HG03442 (cell line): ENCODE data around the gene KCNMA1.
"Not testable (repeated sequence)": the region's sequence is repeated elsewhere in the genome, so short reads cannot be mapped to it uniquely, and the experiment has no call there.

Experiments
- ATAC-seq: cut with Tn5 transposase; IDR thresholded peaks from one replicate; pipeline ENCODE4 v1.9.1; 2021; ENCODE audit warnings: mild to moderate bottlenecking, moderate library complexity; ENCODE audit not compliant: unreplicated experiment

The KCNMA1 gene

GRCh38 chr10:77350711-77351119 lies 286.9 kb downstream of the KCNMA1 start:
- no peak for ATAC-seq

DNA sequence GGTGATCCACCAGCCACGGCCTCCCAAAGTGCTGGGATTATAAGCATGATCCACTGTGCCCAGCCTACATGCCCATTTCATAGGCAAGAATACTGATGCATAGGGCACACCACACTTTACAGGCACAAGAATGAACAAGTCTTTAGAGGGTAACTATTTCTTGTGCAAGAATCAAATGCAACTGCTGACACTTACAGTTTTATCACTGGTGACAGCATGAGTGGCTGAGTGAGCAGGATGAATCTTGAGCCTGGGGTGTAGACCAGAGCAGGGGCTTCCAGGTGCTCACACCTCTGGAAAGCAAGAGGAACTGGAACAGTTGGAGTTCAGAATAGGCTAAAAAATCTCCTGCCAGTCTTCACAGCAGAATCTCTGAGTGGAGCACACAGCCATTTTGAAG lies 287.5 kb downstream of the KCNMA1 start:
- no peak for ATAC-seq

DNA sequence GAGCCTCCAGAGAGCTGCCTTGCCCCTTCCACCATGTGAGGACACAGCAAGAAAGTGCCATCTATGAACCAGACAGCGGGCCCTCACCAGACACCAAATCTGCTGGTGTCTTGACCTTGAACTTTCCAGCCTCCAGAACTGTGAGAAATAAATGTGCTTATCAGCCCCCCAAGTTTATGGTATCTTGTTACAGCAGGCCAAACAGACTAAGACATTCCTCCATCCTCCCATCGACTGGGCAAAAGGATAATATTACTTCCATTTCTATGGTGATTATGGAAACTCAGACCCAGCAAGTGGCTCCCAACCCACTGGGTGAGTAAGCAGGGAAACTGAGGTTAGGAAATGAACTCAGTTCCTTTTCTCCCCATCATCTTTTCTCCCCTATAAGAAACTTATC lies 288.4 kb downstream of the KCNMA1 start:
- ATAC-seq: no peak

GRCh38 chr10:77348751-77349150 lies 288.9 kb downstream of the KCNMA1 start:
- no peak for ATAC-seq

- no peak for ATAC-seq
These were observed 289.5 kb downstream of the KCNMA1 start for GRCh38 chr10:77348082-77348481.

GRCh38 chr10:77347052-77347451 lies 290.6 kb downstream of the KCNMA1 start:
- ATAC-seq: no peak

GRCh38 chr10:77341055-77341454 lies 296.6 kb downstream of the KCNMA1 start:
- no peak for ATAC-seq

GRCh38 chr10:77339872-77340271 lies 297.7 kb downstream of the KCNMA1 start:
- not testable (repeated sequence) for ATAC-seq

GRCh38 chr10:77339166-77339565 lies 298.4 kb downstream of the KCNMA1 start:
- ATAC-seq: no peak

- no peak for ATAC-seq
These were observed 299.5 kb downstream of the KCNMA1 start for GRCh38 chr10:77338143-77338542.

- ATAC-seq: no peak
These were observed 303.1 kb downstream of the KCNMA1 start for GRCh38 chr10:77334501-77334900.

DNA sequence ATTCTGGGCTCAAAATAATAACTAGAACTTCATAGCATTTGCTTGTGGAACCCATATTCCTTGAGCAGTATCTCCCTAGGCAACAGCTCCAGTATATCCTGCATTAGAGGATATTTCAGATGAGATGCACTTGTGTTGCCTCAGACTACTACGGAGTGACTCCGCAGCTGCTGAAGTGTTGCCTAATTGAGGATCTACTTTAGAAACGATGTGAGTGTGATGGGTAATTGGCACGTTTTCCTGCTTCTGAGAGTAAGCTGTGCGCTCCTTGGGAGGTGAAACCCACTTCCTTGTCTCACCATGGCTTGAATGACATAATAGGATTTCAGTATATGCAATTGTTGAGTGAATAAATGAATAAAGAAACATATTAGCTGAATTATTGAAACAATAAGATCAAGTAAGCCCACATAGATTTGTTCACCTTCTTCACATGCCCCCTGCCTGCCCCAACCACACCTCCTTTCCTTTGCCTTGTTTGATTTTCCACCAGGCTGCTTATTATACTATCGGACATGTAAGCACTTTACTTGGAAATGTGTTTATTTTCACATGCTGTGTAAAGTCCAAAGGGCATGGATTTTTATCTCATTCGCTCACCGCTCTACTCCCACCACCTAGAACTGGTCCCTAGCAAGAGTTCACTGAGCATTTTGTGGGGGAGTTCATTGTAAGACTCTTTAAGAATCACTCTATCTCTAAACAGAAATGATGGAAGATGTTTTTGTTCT lies 303.8 kb downstream of the KCNMA1 start:
- ATAC-seq: no peak

DNA sequence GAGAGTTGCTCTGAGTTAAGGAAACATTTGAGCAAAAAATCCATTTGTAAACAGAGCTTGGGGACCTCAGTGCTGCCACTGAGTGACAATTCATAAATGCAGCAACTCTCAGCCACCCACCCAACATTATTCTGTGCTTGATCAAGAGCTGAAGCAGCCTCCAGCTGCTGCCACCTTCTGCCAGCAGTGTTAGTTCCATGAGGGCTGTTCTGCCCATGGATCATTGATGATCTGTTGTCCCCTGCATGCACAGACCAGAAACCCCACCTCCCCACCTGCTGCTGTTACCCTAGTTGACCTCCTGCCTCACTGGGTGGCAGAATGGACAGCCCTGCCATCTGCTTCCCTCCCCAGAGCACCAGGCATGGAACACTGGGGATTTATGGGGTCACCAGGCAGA lies 305.4 kb downstream of the KCNMA1 start:
- ATAC-seq: no peak

- ATAC-seq: no peak
These were observed 309.3 kb downstream of the KCNMA1 start for GRCh38 chr10:77328272-77328816.

DNA sequence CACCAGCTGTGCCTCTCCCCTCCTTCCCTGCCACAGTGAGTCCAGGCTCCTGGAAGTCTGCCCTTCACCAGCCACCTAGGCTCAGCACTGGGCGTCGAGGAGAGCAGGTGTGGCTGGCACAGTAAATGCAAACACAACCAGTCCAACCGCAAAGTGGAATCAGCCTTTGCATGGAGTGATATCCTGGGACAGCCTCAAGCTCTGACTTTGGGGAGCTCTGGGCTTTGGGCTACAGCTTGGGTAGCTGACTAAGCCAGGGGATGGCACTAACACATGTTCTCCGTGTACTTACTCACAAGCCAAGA lies 312.4 kb downstream of the KCNMA1 start:
- no peak for ATAC-seq

DNA sequence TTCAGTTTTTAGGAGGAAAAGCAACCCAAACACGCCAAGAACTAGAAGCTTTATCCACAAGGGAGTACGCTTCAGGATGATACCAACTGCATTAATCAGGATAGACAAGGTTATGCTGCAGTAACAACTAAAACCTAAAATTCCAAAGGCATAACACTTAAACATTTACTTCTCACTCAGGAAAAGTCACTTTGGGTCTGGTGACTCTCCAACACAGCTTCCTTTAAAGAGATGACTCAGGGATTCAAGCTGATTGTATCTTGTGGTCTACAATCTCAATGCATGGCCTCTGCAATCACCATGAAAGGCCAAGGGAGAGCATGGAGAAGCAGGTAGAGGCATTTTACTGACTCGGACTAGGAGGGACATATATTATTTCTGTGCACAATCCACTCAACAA lies 315.8 kb downstream of the KCNMA1 start:
- ATAC-seq: no peak

GRCh38 chr10:77320971-77321471 lies 316.6 kb downstream of the KCNMA1 start:
- ATAC-seq: no peak

DNA sequence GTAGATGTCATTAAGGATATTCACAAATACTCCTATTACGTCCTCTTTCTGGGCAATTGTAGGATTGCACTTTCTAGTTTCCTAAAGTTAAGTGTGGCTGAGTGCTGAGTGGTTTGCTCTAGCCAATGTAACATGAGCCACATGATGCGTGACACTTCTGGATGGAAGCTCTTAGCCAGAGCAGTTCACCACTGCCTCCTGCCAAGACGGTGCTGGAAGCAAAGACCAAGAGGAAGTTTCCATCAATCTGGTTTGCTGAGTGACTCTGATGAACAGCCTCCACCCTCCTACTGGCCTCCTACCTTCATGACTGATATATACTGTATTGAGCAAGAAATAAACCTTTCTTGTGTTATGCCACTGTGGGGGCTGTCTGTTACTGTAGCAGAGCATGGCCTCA lies 318.1 kb downstream of the KCNMA1 start:
- no peak for ATAC-seq

- no peak for ATAC-seq
These were observed 318.9 kb downstream of the KCNMA1 start for GRCh38 chr10:77318739-77319138.

DNA sequence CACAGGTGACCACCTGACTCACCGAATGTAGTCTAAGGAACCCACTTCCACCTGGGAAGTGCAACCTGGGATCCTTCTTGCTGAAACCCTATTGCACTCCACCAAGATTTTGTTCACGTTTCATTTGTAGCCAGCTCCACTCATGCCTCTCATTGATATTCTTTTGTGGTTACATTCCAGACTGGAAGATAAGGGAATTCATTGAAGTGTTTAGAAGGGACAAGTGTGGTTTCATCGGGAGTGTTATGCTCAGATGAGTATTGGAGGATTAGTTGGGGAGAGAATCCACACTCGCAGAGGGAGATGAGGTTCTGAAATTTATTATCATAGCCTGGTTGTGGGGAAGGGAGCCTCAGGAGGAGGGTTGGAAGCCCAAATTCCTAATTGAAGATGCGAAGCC lies 320.4 kb downstream of the KCNMA1 start:
- no peak for ATAC-seq

DNA sequence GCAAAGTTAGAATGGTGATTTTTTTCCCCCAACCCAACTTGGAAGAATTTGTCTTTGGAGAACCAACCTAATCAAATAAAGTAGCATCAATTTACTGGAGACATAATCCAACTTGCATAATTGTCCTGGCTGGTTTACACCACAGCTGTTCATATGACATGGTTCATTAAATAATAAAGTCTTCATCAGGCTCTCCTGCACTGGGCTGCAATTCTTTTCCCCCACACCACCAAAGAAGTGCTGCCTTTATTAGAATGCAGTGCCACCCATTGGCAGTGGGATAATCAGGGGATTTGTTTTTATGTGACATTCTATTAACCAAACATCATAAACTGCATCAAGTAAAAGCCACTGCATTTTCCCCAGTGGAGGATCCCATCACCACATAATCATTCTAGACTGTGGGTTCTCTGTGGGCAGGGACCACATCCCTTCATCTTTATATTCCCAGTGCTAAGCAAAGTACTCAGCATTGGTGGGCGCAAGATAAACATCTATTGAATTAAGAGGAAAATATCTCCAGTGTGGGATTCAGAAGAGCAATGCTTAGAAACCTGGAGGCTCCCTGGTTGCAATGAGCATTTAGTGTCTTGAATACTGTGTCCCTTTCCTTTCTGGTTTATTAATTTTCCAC lies 322.0 kb downstream of the KCNMA1 start:
- ATAC-seq: no peak

GRCh38 chr10:77313066-77313750 lies 324.4 kb downstream of the KCNMA1 start:
- no peak for ATAC-seq
